Mammary epithelial cell (primary cell): Measurements from ENCODE around the gene PIGM.

Experiments used
- EZH2 ChIP-seq: IDR thresholded peaks from 2 replicates; pipeline ENCODE4 v1.6.1; 2012; ENCODE audit warnings: low read length, inconsistent platforms, borderline replicate concordance
- TF ChIP-seq, protein P1 (sequence below), 2 donors: IDR thresholded peaks in 1 of 2; conservative IDR thresholded peaks in 1 of 2; 2 replicates each; pipeline ENCODE4 v1.5.1; 2011 to 2012; ENCODE audit warnings: inconsistent platforms in 2 of 2, low read length in 2 of 2, mild to moderate bottlenecking in 2 of 2, control low read depth in 1 of 2, low read depth in 1 of 2; ENCODE audit not compliant: insufficient read depth in 1 of 2; ENCODE audit errors: extremely low read depth in 1 of 2

DNA sequence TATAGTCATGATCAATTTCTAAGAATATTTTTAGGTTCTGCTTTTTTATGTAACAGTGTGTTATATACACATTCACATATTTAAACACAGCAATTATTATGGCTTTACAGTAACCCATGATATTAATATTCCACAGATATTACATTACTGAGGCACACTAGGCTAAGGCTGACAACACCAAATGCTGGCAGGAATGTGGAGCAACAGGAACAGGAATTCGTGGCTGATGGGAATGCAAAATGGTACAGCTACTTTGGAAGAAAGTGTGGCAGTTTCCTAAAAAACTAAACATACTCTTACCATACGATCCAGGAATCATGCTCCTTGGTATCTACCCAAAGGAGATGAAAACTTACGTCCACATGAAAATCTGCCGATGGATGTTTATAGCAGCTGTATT is 47.7 kb upstream of the PIGM start:
- no peak for TF ChIP-seq EZH2
- TF ChIP-seq, protein P1, sequence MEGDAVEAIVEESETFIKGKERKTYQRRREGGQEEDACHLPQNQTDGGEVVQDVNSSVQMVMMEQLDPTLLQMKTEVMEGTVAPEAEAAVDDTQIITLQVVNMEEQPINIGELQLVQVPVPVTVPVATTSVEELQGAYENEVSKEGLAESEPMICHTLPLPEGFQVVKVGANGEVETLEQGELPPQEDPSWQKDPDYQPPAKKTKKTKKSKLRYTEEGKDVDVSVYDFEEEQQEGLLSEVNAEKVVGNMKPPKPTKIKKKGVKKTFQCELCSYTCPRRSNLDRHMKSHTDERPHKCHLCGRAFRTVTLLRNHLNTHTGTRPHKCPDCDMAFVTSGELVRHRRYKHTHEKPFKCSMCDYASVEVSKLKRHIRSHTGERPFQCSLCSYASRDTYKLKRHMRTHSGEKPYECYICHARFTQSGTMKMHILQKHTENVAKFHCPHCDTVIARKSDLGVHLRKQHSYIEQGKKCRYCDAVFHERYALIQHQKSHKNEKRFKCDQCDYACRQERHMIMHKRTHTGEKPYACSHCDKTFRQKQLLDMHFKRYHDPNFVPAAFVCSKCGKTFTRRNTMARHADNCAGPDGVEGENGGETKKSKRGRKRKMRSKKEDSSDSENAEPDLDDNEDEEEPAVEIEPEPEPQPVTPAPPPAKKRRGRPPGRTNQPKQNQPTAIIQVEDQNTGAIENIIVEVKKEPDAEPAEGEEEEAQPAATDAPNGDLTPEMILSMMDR (conservative IDR thresholded peaks at IDR 0.05 in 1 of 2, IDR thresholded peaks at IDR 0.05 in 1 of 2; ENCODE audit: extremely low read depth in 1 of 2, insufficient read depth in 1 of 2, low read depth in 1 of 2, low read length in 2 of 2), result peak in 1 of 2 donors; percentile 4
